Measurements from ENCODE around the gene VPREB1. TPM values are rescaled to one million over a fixed set of nuclear protein-coding genes. Genes with fewer than 3 reads are reported as not detected.
A peak's percentile ranks its signal among the peaks of the same experiment; 100 is the strongest.
"Not testable (repeated sequence)": the region's sequence is repeated elsewhere in the genome, so short reads cannot be mapped to it uniquely, and the experiment has no call there.

VPREB1 gene
- under 1 TPM in 1 of 5 donors, not detected in 4; 0.38 TPM for polyA plus RNA-seq (ENCODE audit: insufficient read depth in 1 of 5, insufficient read length in 5 of 5, low replicate concordance in 1 of 5)
- long read RNA-seq, donor 1 = 0 reads
- long read RNA-seq, donor 2 = 0 reads
- long read RNA-seq, donor 3 = 0 reads
- long read RNA-seq, donor 4, partial matches to known transcripts = 0 of 1 reads
- long read RNA-seq, donor 4, other reads (novel, unspliced or antisense) = 0 of 1 reads
- long read RNA-seq, donor 5 = 0 reads
- long read RNA-seq, donor 6, partial matches to known transcripts = 0 of 1 reads
- long read RNA-seq, donor 6, other reads (novel, unspliced or antisense) = 0 of 1 reads
- long read RNA-seq, donor 7 = 0 reads
- long read RNA-seq, donor 8 = 0 reads

GRCh38 chr22:22244316-22245250 is at the start of gene VPREB1:
VPREB1 (plus strand) TSS chr22:22244786; CDS start chr22:22244814, 28 bp downstream.
- DNase-seq = no peak

- no peak for DNase-seq
Measured at GRCh38 chr22:22194931-22195264, 49.7 kb upstream of the VPREB1 start.

DNA sequence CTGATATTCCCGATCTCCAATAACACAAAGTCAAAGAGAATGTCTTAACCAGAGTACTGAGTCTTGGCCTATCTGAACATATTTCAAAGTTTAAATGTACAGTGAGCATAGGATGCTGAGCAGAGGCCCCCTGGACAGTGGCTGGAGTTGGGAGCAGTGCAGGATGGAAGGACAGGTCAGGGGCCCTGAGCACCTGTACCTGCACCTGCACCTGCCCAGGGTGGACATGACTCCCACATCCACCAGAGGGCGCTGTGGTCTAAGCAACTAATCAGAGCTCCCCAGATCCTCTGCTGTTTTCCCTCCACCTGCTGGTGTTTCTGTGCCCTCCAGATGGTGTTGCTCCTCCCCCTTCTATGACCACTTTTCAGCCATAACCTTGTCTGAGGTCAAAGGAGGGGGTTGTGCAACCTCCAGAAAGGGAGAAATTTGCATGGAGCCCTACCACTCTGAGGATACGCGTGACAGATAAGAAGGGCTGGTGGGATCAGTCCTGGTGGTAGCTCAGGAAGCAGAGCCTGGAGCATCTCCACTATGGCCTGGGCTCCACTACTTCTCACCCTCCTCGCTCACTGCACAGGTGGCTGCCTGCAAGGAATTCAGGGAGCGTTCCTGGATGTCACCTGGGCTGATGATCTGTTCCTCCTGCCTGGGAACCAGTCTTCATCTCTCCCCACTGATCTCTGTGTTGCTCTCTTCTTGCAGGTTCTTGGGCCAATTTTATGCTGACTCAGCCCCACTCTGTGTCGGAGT is 49.1 kb upstream of the VPREB1 start:
- DNase-seq = peak in 1 of 2 donors; percentile 22

GRCh38 chr22:22196018-22196533 is 48.5 kb upstream of the VPREB1 start:
- no peak for DNase-seq

DNA sequence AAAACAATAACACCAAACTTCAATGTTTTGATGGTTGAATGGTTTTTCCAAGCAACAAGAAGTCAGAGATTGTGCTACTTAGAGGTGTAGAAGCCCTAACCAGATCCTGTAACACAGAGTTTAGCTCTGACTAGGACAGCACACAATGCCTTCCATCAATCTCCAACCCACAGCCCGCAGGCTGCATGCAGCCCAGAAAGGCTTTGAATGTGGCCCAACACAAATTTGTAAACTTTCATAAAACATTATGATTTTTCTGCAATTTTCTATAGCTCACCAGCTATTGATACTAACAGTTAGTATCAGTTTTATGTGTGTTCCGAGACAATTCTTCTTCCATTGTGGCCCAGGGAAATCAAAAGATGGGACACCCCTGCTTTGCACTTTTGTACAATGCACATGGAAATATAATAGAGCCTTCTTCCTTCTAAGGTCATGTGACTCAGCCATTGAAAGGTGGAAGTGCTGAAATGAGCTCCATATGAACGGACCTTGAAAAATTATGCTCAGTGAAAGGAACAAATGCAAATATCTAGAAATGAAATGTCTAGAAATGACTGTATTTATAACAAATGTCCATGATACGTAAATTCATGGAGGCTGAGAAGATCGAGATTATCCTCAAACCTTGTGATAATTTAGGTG is 47.6 kb upstream of the VPREB1 start:
- no peak for DNase-seq

GRCh38 chr22:22197993-22198402 is 46.6 kb upstream of the VPREB1 start:
- no peak for DNase-seq

- DNase-seq = no peak
Measured at GRCh38 chr22:22198751-22199150, 45.8 kb upstream of the VPREB1 start.

DNA sequence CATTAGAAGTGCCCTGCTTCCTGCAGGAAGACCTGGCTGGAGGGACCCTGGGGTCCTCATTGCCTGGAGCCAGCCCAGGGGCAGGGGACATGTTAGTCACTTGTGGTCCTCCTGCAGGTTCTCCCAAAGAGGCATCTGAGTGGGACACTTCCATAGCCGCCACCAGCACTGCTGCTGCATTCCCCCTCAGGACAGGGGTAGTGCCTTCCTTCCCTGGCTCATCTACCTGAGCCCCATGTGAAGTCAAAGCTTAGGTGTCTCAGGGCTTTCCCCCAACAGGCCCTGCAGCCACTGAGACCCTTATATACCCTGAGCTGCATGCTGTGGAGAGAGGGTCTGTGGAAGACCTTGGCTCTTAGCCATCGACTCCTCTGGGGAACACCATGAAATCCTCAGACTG is 45.0 kb upstream of the VPREB1 start:
- no peak for DNase-seq

GRCh38 chr22:22200569-22201184 is 43.9 kb upstream of the VPREB1 start:
- DNase-seq = no peak

GRCh38 chr22:22201185-22201929 is 43.2 kb upstream of the VPREB1 start:
- DNase-seq = no peak

DNA sequence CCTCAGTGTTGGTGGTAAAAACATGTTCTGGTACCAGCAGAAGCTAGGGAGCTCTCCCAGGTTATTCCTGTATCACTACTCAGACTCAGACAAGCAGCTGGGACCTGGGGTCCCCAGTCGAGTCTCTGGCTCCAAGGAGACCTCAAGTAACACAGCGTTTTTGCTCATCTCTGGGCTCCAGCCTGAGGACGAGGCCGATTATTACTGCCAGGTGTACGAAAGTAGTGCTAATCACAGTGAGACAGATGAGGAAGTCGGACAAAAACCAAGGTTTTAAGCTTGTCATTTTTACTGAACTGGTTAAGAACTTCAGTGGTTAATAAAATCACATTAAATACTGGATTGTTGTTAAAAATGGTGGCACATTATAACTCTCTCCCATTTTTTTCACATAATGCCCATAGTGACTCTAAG is 42.6 kb upstream of the VPREB1 start:
- DNase-seq = no peak

DNA sequence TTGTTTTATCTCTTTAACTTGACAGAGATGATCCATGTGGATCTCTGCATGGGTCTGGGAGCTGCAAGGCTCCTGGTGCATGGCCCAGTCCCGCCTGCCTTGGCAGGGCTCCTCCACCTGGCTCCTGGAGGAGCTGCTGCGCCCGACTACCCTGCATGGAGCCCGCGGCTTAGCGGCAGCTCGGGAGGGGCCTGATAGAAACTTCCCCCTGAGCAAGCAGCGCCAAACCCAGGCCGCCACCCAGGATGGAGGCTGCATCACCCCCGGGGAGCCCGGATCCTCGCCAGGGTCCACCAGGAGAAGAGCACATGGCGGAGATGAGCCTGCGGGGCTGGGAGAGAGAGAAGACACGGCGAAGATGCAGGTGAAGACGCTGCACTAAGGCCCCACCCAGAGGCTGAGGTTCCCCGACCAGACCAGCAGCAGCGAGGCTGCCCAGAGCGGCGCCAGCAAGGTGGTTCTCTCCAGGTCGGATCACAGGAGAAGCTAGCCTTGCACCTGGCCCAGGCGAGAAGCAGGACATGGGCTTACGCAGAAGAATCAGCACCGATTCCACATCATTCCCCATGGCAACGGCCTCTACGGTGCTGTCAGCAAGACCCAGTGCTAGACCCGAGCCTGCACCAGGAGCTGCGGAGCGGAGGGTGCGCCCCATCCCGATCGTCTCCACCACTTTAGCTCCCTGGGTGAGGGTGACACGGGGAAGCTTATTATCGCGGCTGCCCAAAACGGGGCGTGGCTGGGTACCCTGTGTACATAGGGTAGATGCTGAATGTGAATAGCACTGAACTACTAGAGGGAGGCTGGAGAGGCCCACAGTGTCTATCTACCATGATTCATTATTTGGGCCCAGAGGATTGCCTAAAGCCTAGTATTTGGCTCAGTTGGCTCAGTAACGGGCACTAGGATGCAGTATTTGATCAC is 41.3 kb upstream of the VPREB1 start:
- no peak for DNase-seq

DNA sequence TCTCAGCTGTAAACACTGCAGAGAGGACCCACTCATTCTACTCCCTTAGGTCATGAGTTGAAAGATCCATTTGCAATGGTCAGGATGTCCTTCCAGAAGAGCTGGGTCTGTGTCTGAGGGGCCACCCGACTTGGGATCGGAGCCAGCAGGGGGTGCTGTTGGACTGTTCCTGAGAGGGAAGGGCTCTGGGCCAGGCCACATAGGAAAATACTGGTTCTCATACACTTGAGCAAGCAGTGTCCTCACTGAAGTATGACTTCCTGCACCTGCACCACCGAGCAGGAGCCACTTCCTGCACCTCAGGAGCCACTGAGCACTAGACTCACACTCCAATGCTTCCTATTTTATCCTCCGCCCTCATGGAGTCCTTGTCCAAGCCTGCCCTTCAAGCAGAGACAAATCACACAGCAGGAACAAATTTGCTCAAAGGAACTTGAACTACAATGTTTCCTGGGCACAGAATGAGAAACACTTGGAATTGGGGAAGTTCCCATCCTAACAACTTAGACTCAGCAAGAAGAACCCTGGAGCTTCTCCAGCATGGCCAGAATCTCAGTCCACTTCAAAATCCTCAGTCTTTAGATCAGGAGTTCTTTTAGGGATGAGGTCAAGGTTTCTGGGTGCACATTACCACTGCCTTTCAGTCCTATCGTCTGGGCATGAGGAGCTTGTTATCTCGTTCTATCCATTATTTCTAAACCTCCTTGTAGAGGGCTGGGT is 36.6 kb upstream of the VPREB1 start:
- DNase-seq = peak; percentile 27 to 52

GRCh38 chr22:22208652-22209051 is 35.9 kb upstream of the VPREB1 start:
- no peak for DNase-seq

GRCh38 chr22:22209080-22209640 is 35.4 kb upstream of the VPREB1 start:
- not testable (repeated sequence) for DNase-seq

GRCh38 chr22:22210375-22210774 is 34.2 kb upstream of the VPREB1 start:
- no peak for DNase-seq

GRCh38 chr22:22210889-22211833 is 33.4 kb upstream of the VPREB1 start:
- DNase-seq = no peak
